ENCODE measurements around the gene KLRG1.

Gene KLRG1

DNA sequence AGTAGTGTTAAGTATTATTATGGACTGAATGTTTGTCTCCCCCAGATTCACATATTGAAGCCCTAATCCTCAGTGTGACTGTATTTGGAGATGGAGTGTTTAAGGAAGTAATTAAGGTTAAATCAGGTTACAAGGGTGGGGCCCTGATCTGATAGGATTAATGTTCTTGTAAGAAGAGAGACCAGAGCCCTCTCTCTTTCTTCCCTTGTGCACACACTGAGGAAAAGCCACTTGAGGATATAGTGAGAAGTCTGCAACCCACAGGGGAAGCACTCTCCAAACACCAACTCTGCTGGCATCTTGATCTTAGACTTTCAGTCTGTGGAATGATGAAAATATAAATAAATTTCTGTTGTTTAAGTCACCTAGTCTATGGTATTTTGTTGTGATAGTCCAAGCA is 2.2 kb upstream of the KLRG1 start:
- DNase-seq = no peak

DNA sequence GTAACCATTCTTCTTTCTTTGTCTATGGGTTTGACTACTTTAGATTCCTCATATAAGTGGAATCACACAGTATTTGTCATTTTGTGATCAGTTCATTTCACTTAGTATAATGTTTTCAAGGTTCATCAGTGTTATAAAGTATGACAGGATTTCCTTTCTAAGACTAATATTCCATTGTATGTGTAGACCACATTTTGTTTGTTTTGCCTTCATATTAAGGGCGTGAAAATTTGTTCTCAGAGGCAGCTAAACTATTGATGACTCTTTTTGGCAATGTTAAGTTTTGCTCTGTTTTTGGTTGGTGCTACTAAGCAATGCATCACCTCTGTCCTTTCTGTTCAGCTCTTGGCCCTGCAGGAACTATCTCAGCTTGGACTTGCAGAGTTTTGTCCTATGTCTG is 1.7 kb upstream of the KLRG1 start:
- DNase-seq = no peak

DNA sequence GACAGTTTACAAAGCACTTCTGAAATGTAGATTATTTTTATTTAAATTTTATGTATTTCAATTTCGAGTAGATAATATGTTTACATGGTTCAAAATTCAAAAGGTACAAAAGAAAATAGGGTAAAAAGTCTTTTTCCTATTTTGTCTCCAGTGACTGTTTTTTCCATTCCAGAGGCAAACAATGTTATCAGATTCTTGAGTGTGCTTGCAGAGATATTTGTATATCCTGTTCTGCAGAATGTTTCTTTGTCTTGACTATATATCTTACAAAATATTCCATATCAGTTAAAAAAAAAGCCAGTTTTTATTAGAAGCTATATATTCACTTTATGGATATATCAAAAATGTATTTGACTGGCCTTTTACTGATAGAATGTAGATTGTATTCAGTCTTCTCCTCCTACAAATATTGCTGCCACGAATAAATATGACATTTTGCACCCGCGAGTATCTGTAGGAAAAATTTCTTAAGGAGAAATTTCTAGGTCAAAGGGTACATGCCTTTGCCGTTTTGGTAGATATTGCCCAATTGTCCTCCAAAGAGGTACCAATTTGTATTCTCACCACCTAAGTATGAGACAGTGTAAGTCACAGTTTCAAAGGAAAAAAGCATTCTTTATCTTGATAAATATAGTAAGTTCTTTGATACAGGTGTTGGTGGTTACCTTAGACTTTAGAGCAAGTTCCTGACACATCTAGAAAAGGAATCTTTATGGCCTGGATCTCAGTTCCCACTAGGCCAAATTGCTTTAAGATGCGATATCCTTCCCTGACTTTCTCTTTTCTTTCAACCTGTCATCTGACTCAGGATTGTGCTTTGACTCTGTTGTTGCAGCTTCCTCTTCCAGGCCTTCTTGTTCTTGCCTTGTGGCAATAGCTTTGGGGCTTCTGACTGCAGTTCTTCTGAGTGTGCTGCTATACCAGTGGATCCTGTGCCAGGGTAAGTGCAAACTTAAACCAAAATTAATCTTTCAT is 2.3 kb downstream of the KLRG1 start:
- DNase-seq = no peak

DNA sequence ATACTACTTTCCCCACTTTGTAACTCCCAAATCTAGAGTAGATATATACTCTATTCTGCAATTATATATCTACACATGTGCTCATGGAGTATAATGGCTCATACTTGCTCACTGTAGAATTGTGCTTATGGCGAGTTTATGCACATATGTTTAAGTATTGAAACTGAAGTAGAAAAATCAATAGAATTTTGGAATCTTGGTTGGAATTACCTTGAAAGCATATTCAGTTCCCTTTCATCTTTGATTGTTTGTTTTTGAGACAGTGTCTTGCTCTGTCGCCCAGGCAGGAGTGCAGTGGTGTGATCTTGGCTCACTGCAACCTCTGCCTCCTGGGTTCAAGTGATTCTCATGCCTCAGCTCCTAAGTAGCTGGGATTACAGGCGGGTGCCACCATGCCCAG is 4.5 kb downstream of the KLRG1 start:
- no peak for DNase-seq

DNA sequence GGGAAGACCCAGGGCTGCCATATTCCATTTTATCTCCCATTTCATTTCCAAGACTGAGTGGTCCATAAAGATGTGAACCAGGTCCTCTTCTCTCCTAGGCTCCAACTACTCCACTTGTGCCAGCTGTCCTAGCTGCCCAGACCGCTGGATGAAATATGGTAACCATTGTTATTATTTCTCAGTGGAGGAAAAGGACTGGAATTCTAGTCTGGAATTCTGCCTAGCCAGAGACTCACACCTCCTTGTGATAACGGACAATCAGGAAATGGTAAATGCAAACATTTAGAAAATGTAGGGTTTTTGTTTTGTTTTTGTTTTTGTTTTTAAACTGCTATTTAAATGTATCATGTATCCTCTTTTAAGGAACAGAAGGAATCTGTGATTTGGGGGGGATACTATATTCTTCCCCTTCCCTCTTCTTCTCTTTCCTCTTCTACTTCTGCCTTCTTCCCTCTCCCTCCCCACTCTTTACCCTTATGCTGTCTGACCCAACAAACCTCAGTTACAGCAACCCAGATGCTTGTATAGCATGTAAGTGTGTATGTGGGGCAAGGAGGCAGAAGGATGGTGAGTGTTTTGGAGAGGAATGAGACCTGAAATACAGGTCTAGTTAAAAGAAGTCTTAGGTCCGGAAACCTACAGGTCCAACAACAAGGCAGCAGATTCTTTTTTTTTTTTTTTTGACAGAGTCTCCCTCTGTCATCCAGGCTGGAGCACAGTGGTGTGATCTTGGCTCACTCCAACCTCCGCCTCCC is 5.9 kb downstream of the KLRG1 start:
- no peak for DNase-seq

DNA sequence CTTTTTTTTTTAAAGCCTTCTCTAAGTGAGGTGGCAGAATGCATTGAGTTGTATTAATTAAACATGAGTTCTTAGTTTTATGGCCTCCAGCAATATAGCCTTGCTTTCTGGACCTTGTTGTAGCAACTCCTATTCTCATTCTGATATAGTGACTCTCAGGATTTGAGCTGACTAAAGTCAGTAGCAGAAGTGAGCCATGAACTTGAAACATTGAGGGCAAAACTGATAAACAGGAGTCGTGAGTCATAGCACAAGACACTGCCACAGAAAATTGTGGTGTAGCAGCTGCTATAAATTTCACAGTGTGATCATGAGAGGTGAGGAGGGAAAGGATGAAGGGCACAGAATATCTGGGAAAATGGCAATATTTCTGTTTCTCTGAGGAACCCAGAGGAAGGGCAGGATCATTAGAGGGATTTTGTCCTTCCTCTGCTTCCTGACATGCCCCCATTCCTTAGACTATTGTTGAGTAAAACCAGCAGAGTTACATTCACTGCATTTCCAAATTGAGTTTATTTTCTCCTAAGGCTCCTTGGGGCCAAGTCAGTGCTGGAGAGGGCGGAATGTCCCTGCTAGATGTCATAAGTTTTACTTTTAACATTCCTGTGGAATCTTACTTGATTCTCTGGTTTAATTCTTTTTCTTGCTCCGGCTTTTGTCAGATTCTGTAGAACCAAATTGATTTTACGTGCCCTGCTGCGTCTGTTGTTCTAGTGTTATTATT is 7.5 kb downstream of the KLRG1 start:
- DNase-seq = peak; percentile 38

DNA sequence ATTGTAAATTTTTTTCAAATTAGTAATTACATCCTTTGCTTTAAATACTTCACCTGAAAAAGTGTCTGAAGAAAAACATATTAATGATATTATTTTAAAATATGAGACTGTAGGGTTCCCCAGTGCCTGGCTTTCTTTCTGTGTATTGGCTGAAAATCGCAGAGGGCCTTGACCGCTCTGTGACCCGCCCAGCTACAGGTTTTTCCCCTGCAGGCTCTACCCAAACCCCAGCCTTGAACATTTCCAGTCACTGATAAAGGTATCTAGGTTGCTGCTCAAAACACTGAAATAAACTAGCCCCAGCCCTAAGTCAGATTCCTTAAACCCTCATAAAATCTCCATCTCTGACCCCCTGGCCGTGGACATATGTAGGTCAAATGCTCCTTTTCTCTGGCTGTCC is 11.9 kb downstream of the KLRG1 start:
- no peak for DNase-seq

DNA sequence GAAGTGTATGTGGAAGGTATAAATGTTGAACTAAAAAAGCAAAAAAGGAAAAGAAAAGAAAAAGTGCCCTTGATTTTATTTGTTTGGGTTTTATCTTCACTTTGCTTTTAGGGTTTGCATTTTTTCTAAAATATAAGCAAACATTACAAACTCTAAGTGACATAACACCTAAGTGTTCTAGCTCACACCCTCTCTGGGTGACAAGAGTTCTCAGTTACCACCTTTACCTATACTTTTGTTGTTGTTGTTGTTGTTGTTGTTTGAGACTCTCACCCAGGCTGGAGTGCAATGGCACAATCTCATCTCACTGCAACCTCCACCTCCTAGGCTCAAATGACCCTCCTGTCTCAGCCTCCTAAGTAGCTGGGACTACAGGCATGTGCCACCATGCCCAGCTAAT is 13.0 kb downstream of the KLRG1 start:
- DNase-seq = no peak

DNA sequence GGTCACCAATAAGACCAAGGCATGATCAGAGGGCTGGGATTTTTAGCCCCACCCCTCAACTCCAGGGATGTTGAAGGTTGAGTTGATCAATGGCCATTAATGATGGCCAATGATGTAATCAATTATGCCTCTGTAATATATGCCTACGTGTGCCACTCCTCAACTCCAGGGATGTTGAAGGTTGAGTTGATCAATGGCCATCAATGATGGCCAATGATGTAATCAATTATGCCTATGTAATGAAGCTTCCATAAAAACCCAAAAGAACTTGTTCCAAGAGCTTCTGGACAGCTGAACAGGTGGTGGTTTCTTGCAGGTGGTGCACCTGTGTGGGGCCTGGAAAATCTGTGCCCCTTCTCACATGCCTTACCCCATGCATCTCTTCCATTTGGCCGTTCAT is 33.2 kb downstream of the KLRG1 start:
- no peak for DNase-seq

DNA sequence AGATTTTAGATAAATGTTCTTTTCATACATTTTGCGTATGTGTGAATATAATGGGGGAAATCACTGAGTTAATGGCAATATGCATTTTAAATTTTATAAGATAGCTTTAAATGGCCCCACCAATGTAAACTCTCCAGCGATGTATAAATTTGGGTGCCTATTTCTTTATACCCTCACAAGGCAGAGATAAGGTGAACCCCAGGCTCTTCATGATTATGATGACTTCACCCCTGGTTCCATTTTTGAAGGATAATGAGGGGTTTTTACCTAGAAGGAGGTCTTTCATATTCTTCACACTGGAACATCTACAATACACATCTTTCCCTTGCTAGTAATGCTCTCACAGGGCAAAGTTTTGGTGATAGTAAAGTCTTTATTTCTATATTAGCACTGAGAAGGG is 35.2 kb downstream of the KLRG1 start:
- DNase-seq = no peak

DNA sequence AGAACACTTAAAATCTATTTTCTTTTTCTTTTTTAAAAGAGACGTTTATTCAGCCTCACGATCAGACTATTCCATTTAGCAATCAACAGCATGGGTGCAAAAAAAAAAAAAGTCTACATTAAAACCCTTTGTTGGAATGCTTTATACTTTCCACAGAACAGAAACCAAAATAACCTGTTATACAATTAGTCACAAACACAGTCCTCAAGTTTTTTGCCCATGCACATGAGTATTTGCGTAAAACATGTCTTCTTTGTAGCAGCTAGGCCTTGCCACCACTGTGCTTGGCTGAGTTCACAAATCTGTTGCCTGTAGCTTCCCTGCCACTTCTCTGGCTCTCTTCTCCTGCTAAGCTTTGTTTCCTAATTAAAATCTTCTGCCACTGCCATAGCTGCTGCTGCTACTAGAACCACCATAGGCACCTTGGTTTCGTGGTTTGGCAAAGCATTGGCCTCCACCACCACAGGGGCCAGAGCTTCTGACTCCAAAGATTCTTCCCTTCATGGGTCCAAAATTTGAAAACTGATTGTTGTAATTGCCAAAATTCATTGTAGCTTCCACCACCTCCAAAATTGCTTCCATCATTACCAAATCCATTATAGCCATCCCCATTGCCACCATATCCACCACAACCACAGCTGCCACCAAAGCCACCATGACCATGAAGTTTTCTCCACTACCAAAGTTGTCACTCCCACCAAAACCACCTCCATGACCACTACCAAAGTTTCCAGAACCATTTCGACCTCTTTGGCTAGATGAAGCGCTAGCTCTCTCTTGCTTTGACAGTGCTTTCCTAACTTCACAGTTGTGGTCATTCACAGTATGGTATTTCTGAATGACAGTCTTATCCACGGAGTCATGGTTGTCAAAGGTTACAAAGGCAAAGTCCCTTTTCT is 38.1 kb downstream of the KLRG1 start:
- no peak for DNase-seq

DNA sequence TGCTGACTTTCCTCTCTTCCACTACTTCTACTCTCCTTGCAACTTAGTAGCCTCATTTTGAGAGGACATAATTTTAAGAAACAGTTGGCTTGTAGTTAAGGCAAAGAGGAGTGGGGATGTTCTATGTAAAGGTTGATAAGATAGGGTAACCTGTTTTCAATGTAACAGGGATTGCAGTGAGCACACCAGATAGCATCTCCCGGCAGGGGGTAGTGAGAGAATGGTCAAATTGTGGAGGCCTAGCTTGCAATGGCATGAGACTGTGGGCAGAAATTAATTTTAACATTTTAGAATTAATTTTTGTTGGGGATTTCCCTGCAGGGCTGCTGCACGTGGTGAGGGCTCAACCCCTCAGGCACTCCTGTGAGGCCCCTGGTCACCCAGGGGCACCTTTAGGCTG is 41.4 kb downstream of the KLRG1 start:
- DNase-seq = no peak

DNA sequence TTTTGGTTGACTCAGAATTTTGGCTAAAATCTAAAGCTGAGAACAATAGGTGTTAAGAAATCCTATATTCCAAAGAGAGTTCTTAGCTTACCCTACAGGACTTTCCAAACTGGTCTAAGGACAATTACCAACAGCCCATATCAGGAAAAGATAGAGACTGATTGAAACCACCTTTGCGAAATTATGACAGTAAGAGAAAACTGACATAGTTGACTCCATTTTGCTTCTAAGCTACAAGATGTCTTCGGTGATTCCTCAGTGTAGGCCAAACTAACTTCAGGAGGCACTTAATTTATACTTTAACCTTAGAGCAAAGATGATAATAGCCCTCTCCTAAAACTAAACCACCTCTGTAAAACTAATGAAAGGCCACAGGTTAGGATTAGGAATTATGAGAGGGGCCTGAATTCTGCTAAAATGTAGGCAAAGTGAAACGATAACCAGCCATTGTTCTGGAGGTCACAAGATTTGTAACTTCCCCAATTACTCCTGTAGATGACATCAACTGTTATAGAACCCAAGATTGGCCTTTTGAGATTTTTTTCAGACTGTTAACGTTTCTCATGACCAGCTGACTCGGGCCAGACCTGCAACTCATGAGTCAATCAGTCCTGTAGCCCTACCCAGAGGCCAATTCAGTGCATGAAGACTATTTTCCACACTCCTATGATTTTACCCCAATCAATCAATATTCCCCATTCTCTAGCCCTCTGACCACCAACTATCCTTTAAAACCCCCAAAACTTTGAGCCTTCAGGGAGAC is 43.0 kb downstream of the KLRG1 start:
- DNase-seq = no peak

DNA sequence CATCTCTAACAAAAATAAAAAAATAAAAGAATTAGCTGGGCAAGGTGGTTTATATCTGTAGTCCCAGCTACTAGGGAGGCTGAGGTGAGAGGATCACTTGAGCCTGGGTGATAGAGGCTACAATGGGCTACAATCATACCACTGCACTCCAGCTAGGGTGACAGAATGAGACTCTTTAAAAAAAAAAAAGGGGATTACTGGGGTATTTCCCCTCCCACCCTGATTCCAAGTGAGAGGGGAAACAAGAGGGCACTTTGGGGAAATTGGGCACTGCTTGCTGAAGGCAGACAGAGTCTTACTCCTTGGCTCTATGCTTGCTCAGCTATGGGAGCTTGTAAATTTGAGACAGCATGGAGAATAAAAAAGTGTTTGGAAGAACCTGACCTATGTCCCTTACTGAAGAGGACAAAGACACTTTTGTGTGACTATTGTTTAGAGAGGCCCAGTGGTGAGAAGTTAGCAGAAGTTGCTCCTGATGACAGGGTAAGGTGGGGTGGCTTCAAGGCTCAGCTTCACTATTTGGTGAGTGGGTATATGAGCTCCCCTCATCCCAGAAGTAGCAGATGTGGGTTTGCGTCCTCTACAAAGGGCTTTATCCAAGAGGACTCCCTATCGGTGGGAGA is 44.0 kb downstream of the KLRG1 start:
- DNase-seq = no peak

DNA sequence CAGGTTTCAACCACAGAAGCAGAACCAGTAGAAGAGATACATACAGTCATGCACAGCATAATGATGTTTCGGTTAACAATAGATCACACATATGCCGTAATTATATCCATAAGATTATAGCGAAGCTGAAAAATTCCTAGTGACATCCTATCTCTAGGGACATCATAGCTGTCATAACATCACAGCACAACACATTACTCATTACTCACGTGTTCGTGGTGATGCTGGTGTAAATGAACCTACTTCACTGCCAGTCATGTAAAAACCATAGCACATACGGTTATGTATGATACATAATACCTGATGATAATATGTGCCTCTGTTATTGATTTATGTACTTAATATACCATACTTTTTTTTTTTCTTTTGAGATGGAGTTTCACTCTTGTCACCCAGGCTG is 44.7 kb downstream of the KLRG1 start:
- DNase-seq = no peak

DNA sequence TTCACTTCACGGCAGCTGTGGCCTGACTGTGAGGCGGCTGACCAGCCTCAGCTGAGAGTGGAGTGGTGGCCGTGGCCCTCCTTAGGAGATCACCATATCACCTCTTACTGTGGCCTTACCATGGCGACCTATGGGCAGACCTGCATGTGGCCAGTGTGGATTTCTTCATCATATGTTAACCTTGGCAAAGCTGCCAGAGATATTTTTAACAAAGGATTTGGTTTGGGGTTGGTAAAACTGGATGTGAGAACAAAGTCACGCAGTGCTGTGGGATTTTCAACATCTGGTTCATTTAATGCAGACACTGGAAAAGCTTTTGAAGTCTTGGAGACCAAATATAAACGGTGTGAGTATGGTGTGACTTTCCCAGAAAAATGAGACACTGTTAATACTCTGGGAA is 46.9 kb downstream of the KLRG1 start:
- DNase-seq = no peak

DNA sequence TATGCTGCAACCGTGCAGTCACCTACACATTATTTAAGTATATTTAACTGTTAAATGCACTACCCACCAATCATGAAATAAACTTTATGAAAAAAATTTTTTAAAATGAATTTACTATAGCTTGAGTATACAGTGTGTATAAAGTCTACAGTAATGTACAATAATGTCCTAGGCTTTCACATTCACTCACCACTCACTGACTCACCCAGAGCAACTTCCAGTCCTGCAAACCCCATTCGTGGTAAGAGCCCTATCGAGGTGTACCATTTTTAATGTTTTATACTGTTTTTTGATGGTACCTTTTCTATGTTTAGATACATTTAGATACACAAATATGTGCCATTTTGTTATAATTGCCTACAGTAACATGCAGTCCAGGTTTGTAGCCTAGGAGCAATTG is 48.1 kb downstream of the KLRG1 start:
- no peak for DNase-seq

DNA sequence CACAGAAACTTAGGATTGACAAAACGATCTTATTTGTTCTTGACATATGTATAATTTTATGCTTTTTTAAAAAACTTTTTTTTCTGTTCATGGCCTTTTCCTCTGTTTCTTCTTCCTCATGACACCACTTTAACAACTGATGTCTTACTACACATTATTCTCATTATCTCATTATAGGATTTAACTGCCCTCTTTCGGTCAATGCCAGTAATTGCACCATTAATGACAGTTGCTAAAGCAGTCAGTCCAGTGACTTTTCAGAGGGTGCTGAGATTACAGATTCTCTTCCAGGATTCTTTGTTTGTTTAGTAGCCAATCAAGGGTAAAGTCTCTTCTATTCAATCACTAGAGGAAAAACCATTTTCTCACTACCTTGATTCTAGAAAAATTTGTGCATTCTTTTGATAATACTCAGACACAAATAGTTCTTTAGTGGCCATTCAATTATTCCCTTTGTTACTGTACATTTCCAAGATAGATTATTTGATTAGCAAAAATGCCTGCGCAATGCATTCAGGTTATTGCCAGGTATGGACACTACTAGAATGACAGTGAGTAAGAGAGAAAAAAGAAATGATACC is 50.1 kb downstream of the KLRG1 start:
- DNase-seq = peak; percentile 50

DNA sequence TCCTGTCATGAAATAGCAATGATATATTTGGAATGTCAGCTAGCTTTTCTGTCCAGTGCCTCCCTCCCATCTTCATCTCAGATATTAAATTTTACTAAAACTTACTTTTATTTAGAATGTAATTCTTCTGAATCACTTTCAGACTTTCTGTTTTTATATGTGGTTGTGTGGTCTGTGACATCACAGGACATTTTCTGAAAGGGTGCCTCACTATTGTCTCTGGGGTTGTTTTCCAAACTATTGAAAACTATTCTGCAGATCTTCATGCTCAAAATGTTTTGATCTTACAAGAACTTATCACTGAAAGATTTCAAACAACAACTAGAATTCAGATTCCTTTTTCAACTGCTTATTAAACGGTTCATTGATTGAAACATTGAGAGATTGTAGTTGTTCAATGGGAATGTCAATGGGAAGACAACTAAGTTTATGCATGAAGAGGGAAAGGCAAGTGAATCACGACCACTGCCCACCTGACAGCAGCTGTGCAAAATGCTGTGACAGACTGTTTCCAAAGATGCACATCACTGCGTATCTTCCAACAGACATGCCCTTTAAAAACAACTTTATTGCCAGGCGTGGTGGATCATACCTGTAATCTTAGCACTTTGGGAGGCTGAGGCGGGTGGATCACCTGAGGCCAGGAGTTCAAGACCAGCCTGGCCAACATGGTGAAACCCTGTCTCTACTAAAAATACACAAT is 51.3 kb downstream of the KLRG1 start:
- no peak for DNase-seq

DNA sequence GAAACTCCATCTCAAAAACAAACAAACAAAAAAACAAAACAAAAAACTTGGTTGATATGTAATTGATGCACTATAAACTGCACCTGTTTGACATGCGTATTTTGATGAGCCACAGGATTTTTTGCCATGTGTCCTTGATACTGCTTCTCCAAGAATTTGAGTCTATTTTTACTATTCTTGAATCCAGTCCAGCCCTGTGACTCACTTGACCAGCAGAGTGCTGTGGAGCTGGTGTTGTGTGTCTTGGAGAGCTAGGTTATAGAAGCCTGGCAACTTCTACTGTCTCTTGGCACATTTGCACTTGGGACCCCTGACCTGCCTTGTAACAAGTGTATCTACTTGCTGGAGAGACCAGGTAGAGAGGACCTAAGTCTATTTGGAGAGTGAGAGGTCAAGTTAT is 52.0 kb downstream of the KLRG1 start:
- DNase-seq = no peak
